Stimulated activated CD4-positive, alpha-beta T cell treated with anti-CD3 and anti-CD28 coated beads, Interleukin-12 subunit alpha, Interleukin-12 subunit beta, amount 100 ng/mL, for 24 hours (primary cell): Measurements from ENCODE around the gene DOK7.

Experiments used
- DNase-seq, 2 experiments: peaks; one replicate each; pipeline ENCODE4 v3.0.0-alpha.2; 2020; ENCODE audit warnings: low read depth in 2 of 2

The DOK7 gene

GRCh38 chr4:3475041-3475712 is 12.1 kb downstream of the DOK7 start:
- no peak for DNase-seq

DNA sequence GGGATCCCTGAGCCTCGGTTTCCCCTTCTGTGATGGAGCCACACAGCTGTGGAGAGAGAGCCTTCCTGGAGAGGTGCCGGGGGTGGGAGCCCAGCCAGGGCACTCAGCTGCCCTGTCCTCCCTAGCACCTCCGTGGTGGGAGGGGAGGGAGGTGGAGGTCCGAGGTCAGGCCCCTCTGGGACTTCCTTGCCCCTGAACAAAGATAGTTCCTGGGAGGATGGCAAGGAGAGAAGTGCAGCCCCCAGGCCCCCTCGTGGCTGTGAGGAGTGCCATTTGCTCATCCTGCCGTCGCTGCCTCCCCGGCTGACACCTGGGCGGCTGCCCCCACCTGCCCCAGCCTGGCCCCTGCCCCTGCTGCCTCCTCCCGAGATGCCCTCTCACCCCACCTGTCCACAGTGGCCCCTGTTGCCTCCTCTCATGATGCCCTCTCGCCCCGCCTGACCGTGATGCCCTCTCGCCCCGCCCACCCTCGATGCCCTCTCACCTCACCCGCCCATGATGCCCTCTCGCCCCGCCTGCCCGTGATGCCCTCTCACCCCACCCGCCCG is 12.7 kb downstream of the DOK7 start:
- DNase-seq: no peak

- DNase-seq: no peak
Measured at GRCh38 chr4:3476341-3476747, 13.2 kb downstream of the DOK7 start.

DNA sequence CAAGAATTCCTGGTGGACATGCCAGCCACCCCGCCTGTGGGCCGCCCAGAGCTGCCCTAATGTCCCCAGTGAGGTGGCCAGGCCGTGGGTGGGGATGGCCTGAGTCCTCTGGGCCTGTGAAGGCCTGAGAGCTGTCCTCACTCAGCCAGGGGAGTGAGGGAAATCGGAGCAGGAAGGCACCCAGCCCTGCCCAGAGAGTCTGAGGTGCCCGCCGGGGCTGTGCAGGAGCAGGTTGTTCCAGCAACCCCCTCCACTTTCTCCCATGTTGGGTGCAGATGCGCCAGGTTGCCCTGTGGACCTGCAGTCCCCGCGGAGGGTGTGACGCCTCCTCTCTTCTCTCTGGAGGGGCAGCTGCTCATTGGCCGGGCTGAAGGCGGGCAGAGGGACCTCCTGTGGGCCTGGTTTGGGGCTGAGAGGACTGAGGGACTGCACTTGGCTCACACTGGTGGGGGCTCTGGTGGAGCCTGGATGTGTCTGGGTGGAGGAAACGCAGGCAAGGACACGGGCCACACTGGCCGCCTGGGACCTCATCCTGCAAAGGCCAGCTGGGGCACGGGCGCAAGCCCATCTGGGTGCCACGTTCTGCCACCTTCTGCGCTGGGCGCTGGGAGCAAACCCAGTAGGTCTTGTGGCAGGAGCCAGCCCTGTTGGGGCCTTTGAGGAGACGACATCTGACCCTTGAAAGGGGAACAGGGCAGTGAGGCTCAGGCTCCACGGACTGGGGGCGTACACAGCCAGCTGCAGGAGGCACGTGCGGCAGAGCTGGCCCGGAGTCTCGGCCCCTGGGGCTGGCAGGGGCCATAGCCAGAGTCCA is 14.0 kb downstream of the DOK7 start:
- DNase-seq: no peak

- DNase-seq: no peak
Measured at GRCh38 chr4:3477750-3478430, 14.8 kb downstream of the DOK7 start.

GRCh38 chr4:3478446-3479357 is 15.6 kb downstream of the DOK7 start:
- DNase-seq: no peak

GRCh38 chr4:3479358-3480101 is 16.4 kb downstream of the DOK7 start:
- DNase-seq: no peak

GRCh38 chr4:3480528-3481112 is 17.5 kb downstream of the DOK7 start:
- DNase-seq: peak; percentile 40 to 77

- no peak for DNase-seq
Measured at GRCh38 chr4:3481113-3481531, 18.0 kb downstream of the DOK7 start.

DNA sequence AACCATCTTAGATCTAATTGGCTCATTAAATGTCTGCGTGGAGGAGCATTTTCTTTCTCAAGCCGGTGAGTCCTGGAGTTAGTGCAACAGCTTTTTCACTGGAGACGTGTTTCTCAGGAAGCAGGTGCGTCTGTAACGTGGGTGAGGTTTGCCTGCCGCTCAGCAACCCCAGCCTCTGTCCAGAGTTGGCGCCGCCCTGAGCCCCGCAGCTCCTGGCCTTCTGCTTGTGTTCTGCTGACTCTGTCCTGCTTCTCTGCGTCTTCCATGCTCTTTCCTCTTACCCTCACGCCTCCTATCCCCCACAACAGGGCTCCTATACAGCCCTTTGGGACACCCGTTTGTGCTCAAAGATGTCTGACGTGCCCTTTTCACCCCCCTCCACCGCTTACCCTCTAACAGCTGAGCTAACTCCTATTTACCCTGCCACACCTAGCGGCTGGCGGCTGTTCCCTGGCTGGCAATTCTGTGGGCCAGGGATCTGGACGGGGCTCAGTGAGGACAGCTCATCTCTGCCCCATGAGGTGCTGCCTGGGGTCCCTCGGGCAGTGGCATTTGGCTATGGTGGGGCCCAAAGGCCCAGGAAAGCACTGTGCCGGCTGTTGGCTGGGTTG is 18.8 kb downstream of the DOK7 start:
- no peak for DNase-seq

DNA sequence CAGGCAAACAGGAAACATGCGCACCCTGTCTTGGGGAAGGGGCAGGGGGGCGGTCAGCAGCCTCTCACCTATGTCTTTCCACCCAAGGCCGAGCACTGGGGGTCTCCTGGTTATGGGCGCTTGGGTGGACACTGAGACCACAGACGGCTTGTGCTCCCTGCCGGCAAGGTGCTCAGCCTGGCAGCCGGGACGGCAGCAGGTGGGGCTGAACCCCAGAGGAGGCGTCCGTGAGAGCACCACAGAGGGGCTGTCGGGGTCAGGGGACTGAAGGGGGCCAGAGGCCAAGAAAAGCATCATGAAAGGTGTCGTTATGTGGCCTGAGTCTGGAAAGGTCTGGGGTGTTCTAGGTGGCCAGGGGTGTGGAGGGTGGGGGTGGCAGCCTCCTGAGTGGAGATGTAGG is 19.6 kb downstream of the DOK7 start:
- DNase-seq: no peak

- DNase-seq: no peak
Measured at GRCh38 chr4:3483471-3483921, 20.4 kb downstream of the DOK7 start.

DNA sequence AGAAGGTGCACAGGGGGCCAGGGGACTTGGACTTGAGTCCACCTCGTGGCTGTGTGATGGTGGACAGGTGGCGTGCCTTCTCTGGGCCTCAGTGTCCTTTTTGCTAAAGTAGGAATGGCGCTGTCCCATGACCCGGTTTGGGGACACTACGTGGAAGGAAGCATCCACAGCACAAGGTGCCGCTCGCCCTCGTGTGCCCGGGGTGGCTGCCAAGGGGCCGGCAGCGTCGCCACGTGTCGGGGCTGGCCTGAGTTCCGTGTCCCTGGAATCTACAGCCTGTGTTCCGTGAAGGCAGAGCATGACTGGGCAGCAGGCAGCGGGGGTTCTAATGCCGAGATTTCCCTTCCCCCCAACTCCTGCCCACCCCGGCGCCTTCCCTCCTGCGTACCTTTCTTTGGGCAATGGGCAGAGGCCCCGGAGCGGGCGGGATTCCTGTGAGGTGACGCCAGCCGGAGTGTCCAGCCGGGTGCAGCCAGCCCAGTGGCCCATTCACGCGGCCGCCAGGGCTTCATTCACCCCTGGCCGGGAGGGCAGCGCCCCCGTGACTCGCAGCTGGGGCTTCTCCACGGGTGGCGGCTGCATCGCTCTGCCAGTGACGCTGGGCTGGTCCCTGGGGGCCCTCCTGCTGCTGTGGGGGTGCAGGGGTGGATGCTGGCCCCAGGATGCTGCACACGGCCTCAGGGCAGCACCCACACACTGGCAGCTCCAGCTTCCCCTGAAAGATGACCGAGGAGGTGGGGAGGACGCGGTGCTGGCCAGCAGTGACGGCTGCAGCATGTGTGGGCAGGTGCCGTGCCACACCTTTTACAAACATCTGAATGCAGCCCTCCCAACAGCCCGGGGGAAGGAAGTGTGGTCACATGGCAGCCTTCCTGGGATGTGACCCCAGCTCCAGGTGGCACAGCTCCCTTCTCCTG is 21.2 kb downstream of the DOK7 start:
- DNase-seq: no peak

- no peak for DNase-seq
Measured at GRCh38 chr4:3485011-3485791, 22.1 kb downstream of the DOK7 start.

GRCh38 chr4:3485886-3486540 is 22.9 kb downstream of the DOK7 start:
- DNase-seq: no peak

- DNase-seq: no peak
Measured at GRCh38 chr4:3486541-3487540, 23.7 kb downstream of the DOK7 start.
